A549 (cell line): ENCODE data around the gene ALS2.

Source experiments
- CEBPB ChIP-seq, 2 experiments: fragments of >200 bp in 1 of 2; sonication (Bioruptor Twin) in 1 of 2; formaldehyde crosslinking in 1 of 2; IDR thresholded peaks; 2 replicates each; pipeline ENCODE4 v1.6.1; 2012 to 2016
- NFE2L2 ChIP-seq: fragments of 150-350 bp; conservative IDR thresholded peaks from 2 replicates; pipeline ENCODE4 v1.6.1; 2014; ENCODE audit warnings: low read length
- RAD21 ChIP-seq, 2 experiments: fragments of >200 bp in 1 of 2; sonication (Bioruptor Twin) in 1 of 2; formaldehyde crosslinking in 1 of 2; IDR thresholded peaks in 1 of 2; conservative IDR thresholded peaks in 1 of 2; 2 replicates in 1 of 2; 3 replicates in 1 of 2; pipeline ENCODE4 v1.6.1; 2012 to 2018; ENCODE audit warnings: inconsistent platforms in 1 of 2
- TF ChIP-seq, protein P1 (sequence below): fragments of 250-450 bp; sonication (Bioruptor Pico); IDR thresholded peaks from 2 replicates; pipeline ENCODE4 v1.5.0; 2021; ENCODE audit warnings: mild to moderate bottlenecking, moderate library complexity, borderline replicate concordance

DNA sequence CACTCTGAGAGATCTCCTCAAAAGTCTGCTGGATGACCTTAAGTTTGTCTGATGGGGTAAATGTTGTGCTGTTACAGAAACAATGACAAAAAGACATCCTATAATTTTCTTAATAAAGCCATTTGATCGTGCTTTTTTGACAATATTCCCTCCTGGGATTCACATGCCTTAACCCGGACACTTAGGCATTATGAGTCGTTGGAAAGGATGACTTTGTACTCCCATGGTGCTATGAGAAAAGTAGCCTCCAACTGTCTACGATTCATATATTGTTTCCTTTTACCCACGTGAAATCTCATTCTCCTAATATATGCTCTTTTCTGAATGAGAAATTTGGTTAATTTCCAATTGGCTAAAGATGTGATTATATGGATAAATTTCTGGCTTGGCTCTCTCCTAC lies 76.2 kb downstream of the ALS2 start:
- TF ChIP-seq CEBPB (IDR thresholded peaks at IDR 0.05) (no peak), NFE2L2 (no peak), RAD21 (conservative IDR thresholded peaks at IDR 0.05 in 1 of 2, IDR thresholded peaks at IDR 0.05 in 1 of 2) (no peak)
- TF ChIP-seq, protein P1, sequence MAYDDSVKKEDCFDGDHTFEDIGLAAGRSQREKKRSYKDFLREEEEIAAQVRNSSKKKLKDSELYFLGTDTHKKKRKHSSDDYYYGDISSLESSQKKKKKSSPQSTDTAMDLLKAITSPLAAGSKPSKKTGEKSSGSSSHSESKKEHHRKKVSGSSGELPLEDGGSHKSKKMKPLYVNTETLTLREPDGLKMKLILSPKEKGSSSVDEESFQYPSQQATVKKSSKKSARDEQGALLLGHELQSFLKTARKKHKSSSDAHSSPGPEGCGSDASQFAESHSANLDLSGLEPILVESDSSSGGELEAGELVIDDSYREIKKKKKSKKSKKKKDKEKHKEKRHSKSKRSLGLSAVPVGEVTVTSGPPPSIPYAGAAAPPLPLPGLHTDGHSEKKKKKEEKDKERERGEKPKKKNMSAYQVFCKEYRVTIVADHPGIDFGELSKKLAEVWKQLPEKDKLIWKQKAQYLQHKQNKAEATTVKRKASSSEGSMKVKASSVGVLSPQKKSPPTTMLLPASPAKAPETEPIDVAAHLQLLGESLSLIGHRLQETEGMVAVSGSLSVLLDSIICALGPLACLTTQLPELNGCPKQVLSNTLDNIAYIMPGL (CRISPR knock-in tag): no peak
